G401.6 (cell line): ENCODE measurements around the gene FHIT.

Source experiments
- FAIRE-seq: peaks from 2 replicates; lab custom pipeline; 2012; peaks lifted over from hg19 to GRCh38; lab: Jason Lieb, UNC

The FHIT gene

GRCh38 chr3:60835796-60836195 is 415.5 kb downstream of the FHIT start:
- FAIRE-seq = no peak

- FAIRE-seq = no peak
Measured at GRCh38 chr3:60829058-60829457, 422.2 kb downstream of the FHIT start.

- FAIRE-seq = no peak
Measured at GRCh38 chr3:60827666-60828065, 423.6 kb downstream of the FHIT start.

GRCh38 chr3:60826511-60826910 is 424.7 kb downstream of the FHIT start:
- no peak for FAIRE-seq

- no peak for FAIRE-seq
Measured at GRCh38 chr3:60812502-60812901, 438.8 kb downstream of the FHIT start.

GRCh38 chr3:60810881-60811280 is 440.4 kb downstream of the FHIT start:
- FAIRE-seq = no peak

GRCh38 chr3:60809857-60810610 is 441.2 kb downstream of the FHIT start:
- no peak for FAIRE-seq

- no peak for FAIRE-seq
Measured at GRCh38 chr3:60803216-60804173, 447.8 kb downstream of the FHIT start.

GRCh38 chr3:60801307-60801706 is 449.9 kb downstream of the FHIT start:
- no peak for FAIRE-seq

- no peak for FAIRE-seq
Measured at GRCh38 chr3:60798456-60798855, 452.8 kb downstream of the FHIT start.

GRCh38 chr3:60792249-60792852 is 458.9 kb downstream of the FHIT start:
- FAIRE-seq = no peak

- FAIRE-seq = no peak
Measured at GRCh38 chr3:60788185-60788584, 463.1 kb downstream of the FHIT start.

- no peak for FAIRE-seq
Measured at GRCh38 chr3:60781935-60782334, 469.3 kb downstream of the FHIT start.

- FAIRE-seq = no peak
Measured at GRCh38 chr3:60779637-60780036, 471.6 kb downstream of the FHIT start.

GRCh38 chr3:60775985-60776384 is 475.3 kb downstream of the FHIT start:
- no peak for FAIRE-seq

- FAIRE-seq = no peak
Measured at GRCh38 chr3:60774617-60775016, 476.6 kb downstream of the FHIT start.

- FAIRE-seq = no peak
Measured at GRCh38 chr3:60772584-60772983, 478.7 kb downstream of the FHIT start.

GRCh38 chr3:60771766-60772165 is 479.5 kb downstream of the FHIT start:
- no peak for FAIRE-seq

GRCh38 chr3:60770532-60770931 is 480.7 kb downstream of the FHIT start:
- no peak for FAIRE-seq

- no peak for FAIRE-seq
Measured at GRCh38 chr3:60767536-60767935, 483.7 kb downstream of the FHIT start.

GRCh38 chr3:60765776-60766175 is 485.5 kb downstream of the FHIT start:
- no peak for FAIRE-seq

GRCh38 chr3:60764870-60765269 is 486.4 kb downstream of the FHIT start:
- no peak for FAIRE-seq

GRCh38 chr3:60760145-60760544 is 491.1 kb downstream of the FHIT start:
- no peak for FAIRE-seq
